HCT116 (cell line): Measurements from ENCODE around the gene MBD5. TPM values are rescaled to one million over a fixed set of nuclear protein-coding genes. Genes with fewer than 3 reads are reported as not detected.

ENCODE experiments used
- ATAC-seq: fragments of 200-7000 bp; cut with Tn5 transposase; 2 replicates; pipeline ENCODE4 v1.9.1; 2020; ENCODE audit warnings: mild to moderate bottlenecking, moderate library complexity
- BruUV-seq: library from RNA; stranded (reverse); fragments of 400-500 nt; replicated peaks from 2 replicates; lab custom pipeline; 2021; lab: Mats Ljungman, UMichigan
- CTCF ChIA-PET: fragments of 300-600 bp; sonication (Branson Sonifier 250); formaldehyde crosslinking; loops from one replicate; lab custom pipeline; 2021; ENCODE audit warnings: antibody characterized with exemption; lab: Charles Lee
- POLR2A ChIA-PET: fragments of 300-600, 350-600 bp; sonication (Branson Sonifier 250); formaldehyde crosslinking; loops from one replicate; lab custom pipeline; 2021; ENCODE audit warnings: antibody characterized with exemption; lab: Charles Lee
- RAD21 ChIA-PET, 2 experiments: fragments of 300-600 bp; sonication (Branson Sonifier 250); formaldehyde crosslinking; loops; one replicate each; lab custom pipeline; 2023; ENCODE audit warnings: low total read pairs in 2 of 2; ENCODE audit not compliant: uncharacterized antibody in 2 of 2, unreplicated experiment in 2 of 2, low non-redundant PET in 1 of 2; lab: Charles Lee
- DNase-seq: peaks from one replicate; pipeline ENCODE4 v3.0.0-alpha.2; 2010; ENCODE audit warnings: low read depth, low spot score
- H2AFZ ChIP-seq: fragments of 200-600 bp; shearing (Covaris generic), sonication (generic); 2 replicates; pipeline ENCODE4 v1.6.1; 2017; ENCODE audit warnings: low read depth, mixed run types, mixed read lengths, antibody characterized with exemption, low read length; ENCODE audit not compliant: poor library complexity, severe bottlenecking
- H3K27ac ChIP-seq: 2 replicates; pipeline ENCODE4 v1.5.1; 2012; ENCODE audit warnings: low read depth, low read length
- H3K27me3 ChIP-seq: fragments of 200-600 bp; sonication (generic); 2 replicates; pipeline ENCODE4 v1.6.1; 2016; ENCODE audit warnings: mixed run types, low read length, mixed read lengths; ENCODE audit not compliant: insufficient read depth
- H3K36me3 ChIP-seq, 2 experiments: fragments of 200-500 bp in 1 of 2; fragments of 200-600 bp in 1 of 2; sonication (Bioruptor generic) in 1 of 2; sonication (generic) in 1 of 2; 2 replicates each; pipeline versions ENCODE4 v1.5.1 to v1.6.1; 2014 to 2016; ENCODE audit warnings: low read length in 2 of 2, inconsistent platforms in 1 of 2, mixed read lengths in 1 of 2, mixed run types in 1 of 2; ENCODE audit not compliant: insufficient read depth in 2 of 2, control insufficient read depth in 1 of 2
- H3K4me1 ChIP-seq, 2 experiments: fragments of 200-600 bp in 1 of 2; sonication (generic) in 1 of 2; 2 replicates each; pipeline versions ENCODE4 v1.5.1 to v1.6.1; 2012 to 2017; ENCODE audit warnings: low read length in 2 of 2, inconsistent platforms in 1 of 2, mild to moderate bottlenecking in 1 of 2, mixed read lengths in 1 of 2, mixed run types in 1 of 2, moderate library complexity in 1 of 2; ENCODE audit not compliant: insufficient read depth in 2 of 2, control insufficient read depth in 1 of 2
- H3K4me2 ChIP-seq: fragments of 200-600 bp; sonication (generic); 2 replicates; pipeline ENCODE4 v1.6.1; 2017; ENCODE audit warnings: mixed run types, low read length, mixed read lengths
- H3K4me3 ChIP-seq, 2 experiments: fragments of 200-600 bp in 1 of 2; sonication (generic) in 1 of 2; replicated peaks in 1 of 2; 2 replicates each; pipeline ENCODE4 v1.5.1; 2011 to 2016; ENCODE audit warnings: low read length in 2 of 2, control low read depth in 1 of 2, low read depth in 1 of 2, mild to moderate bottlenecking in 1 of 2, mixed read lengths in 1 of 2, mixed run types in 1 of 2
- H3K79me2 ChIP-seq: fragments of 200-600 bp; sonication (generic); 2 replicates; pipeline ENCODE4 v1.6.1; 2017; ENCODE audit warnings: mild to moderate bottlenecking, mixed run types, low read length, moderate library complexity, mixed read lengths; ENCODE audit not compliant: insufficient read depth
- H3K9ac ChIP-seq: fragments of 200-600 bp; sonication (generic); 2 replicates; pipeline ENCODE4 v1.6.1; 2016; ENCODE audit warnings: low read length, mixed read lengths
- H3K9me2 ChIP-seq: fragments of 200-600 bp; sonication (generic), shearing (Covaris generic); 2 replicates; pipeline ENCODE4 v1.6.1; 2017; ENCODE audit warnings: mixed run types, mild to moderate bottlenecking, moderate library complexity; ENCODE audit not compliant: insufficient read depth
- H3K9me3 ChIP-seq, 2 experiments: fragments of 200-500 bp in 1 of 2; fragments of 200-600 bp in 1 of 2; sonication (Bioruptor generic) in 1 of 2; sonication (generic) in 1 of 2; 2 replicates each; pipeline ENCODE4 v1.6.1; 2014 to 2017; ENCODE audit warnings: low read length in 2 of 2, mixed read lengths in 2 of 2, inconsistent platforms in 1 of 2, low read depth in 1 of 2, mild to moderate bottlenecking in 1 of 2, mixed run types in 1 of 2, moderate library complexity in 1 of 2; ENCODE audit not compliant: control insufficient read depth in 1 of 2, insufficient read depth in 1 of 2
- H4K20me1 ChIP-seq: fragments of 200-600 bp; sonication (generic), shearing (Covaris generic); 2 replicates; pipeline ENCODE4 v1.6.1; 2017; ENCODE audit warnings: mixed run types, mild to moderate bottlenecking, moderate library complexity; ENCODE audit not compliant: insufficient read depth
- EZH2phosphoT487 ChIP-seq: fragments of 200-600 bp; IDR thresholded peaks from 2 replicates; pipeline ENCODE4 v1.6.1; 2018; ENCODE audit warnings: antibody characterized with exemption, borderline replicate concordance
- RAD21 ChIP-seq: IDR thresholded peaks from 2 replicates; pipeline ENCODE4 v1.6.1; 2012; ENCODE audit warnings: low read depth, mild to moderate bottlenecking
- SIN3A ChIP-seq: IDR thresholded peaks from 2 replicates; pipeline ENCODE4 v1.6.1; 2012; ENCODE audit warnings: low read depth
- SRF ChIP-seq: IDR thresholded peaks from 2 replicates; pipeline ENCODE4 v1.6.1; 2012; ENCODE audit warnings: low read depth
- ZNF274 ChIP-seq: fragments of 200-500 bp; sonication (Bioruptor generic); IDR thresholded peaks from 2 replicates; pipeline ENCODE4 v1.6.1; 2014; ENCODE audit warnings: mild to moderate bottlenecking, low read depth, low read length, inconsistent platforms
- intact Hi-C: fragments of 100-400 bp; cut with micrococcal nuclease; formaldehyde crosslinking; loops from 2 replicates; pipeline ENCODE4 v1.10.0; 2022
- total RNA-seq: library from RNA; stranded (reverse); gene quantifications from one replicate; pipeline ENCODE4 v1.2.1, GENCODE V29; 2021; ENCODE audit not compliant: unreplicated experiment
- TF ChIP-seq, protein P1 (sequence below): IDR thresholded peaks from 2 replicates; pipeline ENCODE4 v1.6.1; 2012
- TF ChIP-seq, protein P2 (sequence below): IDR thresholded peaks from 2 replicates; pipeline ENCODE4 v1.6.1; 2011; ENCODE audit warnings: mild to moderate bottlenecking, low read length, moderate library complexity; ENCODE audit not compliant: insufficient replicate concordance; ENCODE audit errors: extremely low read depth
- TF ChIP-seq, protein P3 (sequence below): IDR thresholded peaks from 2 replicates; pipeline ENCODE4 v1.6.1; 2012

The MBD5 gene
- total RNA-seq, 1 experiment from 2014 or later, result 20.5 TPM

DNA sequence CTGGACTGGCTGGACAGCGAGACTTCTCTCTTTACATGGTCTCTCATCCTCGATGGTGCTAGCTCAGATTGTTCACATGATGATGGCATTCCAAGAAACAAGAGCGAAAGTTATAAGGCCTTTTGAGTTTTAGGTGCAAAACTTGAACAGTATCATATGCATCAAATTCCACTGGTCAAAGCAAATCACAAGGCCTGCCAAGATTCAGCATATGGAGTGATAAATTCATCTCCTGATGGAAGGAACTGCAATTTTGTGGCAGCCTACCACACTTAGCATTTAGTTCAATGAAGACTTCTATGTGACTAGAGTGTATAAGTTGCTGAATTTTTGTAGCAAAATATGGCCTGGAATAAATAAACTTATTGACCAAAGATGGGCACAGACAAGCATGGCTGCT, 429.6 kb downstream of the MBD5 start:
- H3K36me3 ChIP-seq, result no peaks in the 10 kb centered on the region
- H3K9me3 ChIP-seq, result no peaks in the 10 kb centered on the region
- no peaks in the 10 kb centered on the region for H4K20me1 ChIP-seq
- no peak overlapping the region for H2AFZ ChIP-seq
- H3K4me1 ChIP-seq, result no peaks in the 10 kb centered on the region
- POLR2A ChIA-PET, result no interaction called here
- H3K27me3 ChIP-seq, result no peaks in the 10 kb centered on the region
- CTCF ChIA-PET, result interaction anchor here (1.0 kb wide), 1 partner anchor 59 kb away, joined by 4 read pairs; no protein-coding TSS in a partner anchor
- H3K4me2 ChIP-seq, result no peak overlapping the region
- DNase-seq (no peak), ATAC-seq (no peak)
- no TSS peak for BruUV-seq
- no peak overlapping the region for H3K9ac ChIP-seq
- no peaks in the 10 kb centered on the region for H3K79me2 ChIP-seq
- H3K4me3 ChIP-seq, result no peak overlapping the region
- TF ChIP-seq, protein P1, sequence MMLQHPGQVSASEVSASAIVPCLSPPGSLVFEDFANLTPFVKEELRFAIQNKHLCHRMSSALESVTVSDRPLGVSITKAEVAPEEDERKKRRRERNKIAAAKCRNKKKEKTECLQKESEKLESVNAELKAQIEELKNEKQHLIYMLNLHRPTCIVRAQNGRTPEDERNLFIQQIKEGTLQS, result no peak
- no peak for TF ChIP-seq ZNF274
- TF ChIP-seq SIN3A, result no peak
- TF ChIP-seq SRF, result no peak
- TF ChIP-seq, protein P2, sequence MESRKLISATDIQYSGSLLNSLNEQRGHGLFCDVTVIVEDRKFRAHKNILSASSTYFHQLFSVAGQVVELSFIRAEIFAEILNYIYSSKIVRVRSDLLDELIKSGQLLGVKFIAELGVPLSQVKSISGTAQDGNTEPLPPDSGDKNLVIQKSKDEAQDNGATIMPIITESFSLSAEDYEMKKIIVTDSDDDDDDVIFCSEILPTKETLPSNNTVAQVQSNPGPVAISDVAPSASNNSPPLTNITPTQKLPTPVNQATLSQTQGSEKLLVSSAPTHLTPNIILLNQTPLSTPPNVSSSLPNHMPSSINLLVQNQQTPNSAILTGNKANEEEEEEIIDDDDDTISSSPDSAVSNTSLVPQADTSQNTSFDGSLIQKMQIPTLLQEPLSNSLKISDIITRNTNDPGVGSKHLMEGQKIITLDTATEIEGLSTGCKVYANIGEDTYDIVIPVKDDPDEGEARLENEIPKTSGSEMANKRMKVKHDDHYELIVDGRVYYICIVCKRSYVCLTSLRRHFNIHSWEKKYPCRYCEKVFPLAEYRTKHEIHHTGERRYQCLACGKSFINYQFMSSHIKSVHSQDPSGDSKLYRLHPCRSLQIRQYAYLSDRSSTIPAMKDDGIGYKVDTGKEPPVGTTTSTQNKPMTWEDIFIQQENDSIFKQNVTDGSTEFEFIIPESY, result no peak
- no peak overlapping the region for H3K27ac ChIP-seq
- H3K9me2 ChIP-seq, result no peaks in the 10 kb centered on the region
- RAD21 ChIA-PET, result no interaction called here
- intact Hi-C loops, result no loop called here

DNA sequence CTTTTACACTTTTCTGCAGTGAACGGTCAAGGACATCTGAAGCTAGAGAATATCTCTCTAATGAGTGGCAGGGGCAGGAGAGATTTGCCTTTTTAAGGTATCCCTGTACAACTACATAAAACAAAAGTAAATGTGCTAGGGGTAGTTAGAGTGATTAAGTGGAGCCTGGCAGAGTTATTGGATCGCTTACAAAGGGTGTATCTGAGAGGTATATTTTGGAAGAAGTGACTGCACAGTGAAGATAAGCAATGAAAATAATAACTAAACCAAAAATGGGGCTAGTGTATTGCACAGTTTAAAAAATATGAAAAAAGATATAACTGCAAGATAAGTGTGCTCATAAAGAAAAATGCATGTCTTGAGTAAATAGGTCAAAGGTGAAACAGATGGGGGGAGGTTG, 430.2 kb downstream of the MBD5 start:
- DNase-seq, result no peak
- Histone ChIP-seq H3K27ac (no peak overlapping the region), H3K27me3 (no peaks in the 10 kb centered on the region), H2AFZ (no peak overlapping the region), H3K9ac (no peak overlapping the region), H3K4me1 (no peaks in the 10 kb centered on the region), H3K9me3 (no peaks in the 10 kb centered on the region), H4K20me1 (no peaks in the 10 kb centered on the region), H3K4me2 (no peak overlapping the region)
- ChIA-PET RAD21 (no interaction called here), POLR2A (no interaction called here)
- intact Hi-C loops, result no loop called here
- no TSS peak for BruUV-seq
- ATAC-seq, result no peak
- no peak for TF ChIP-seq SIN3A
- no peak for TF ChIP-seq EZH2phosphoT487
- TF ChIP-seq RAD21, result no peak
- TF ChIP-seq, protein P3, sequence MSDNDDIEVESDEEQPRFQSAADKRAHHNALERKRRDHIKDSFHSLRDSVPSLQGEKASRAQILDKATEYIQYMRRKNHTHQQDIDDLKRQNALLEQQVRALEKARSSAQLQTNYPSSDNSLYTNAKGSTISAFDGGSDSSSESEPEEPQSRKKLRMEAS, result no peak
- TF ChIP-seq ZNF274, result no peak
- TF ChIP-seq, all 23 proteins: peak for 0
- no peaks in the 10 kb centered on the region for H3K9me2 ChIP-seq
- H3K36me3 ChIP-seq, result no peaks in the 10 kb centered on the region
- no peaks in the 10 kb centered on the region for H3K79me2 ChIP-seq
- CTCF ChIA-PET, result no interaction called here
- no peak overlapping the region for H3K4me3 ChIP-seq
